DOHH2 (cell line): ENCODE results near the gene RNU11.
"Not testable (repeated sequence)": the region's sequence is repeated elsewhere in the genome, so short reads cannot be mapped to it uniquely, and the experiment has no call there.

Experiments used
- H3F3A ChIP-seq: fragments of 200-600 bp; sonication (generic), shearing (Covaris generic); 2 replicates; pipeline ENCODE4 v1.6.0; 2016; ENCODE audit warnings: antibody characterized with exemption, mild to moderate bottlenecking; ENCODE audit not compliant: control insufficient read depth, insufficient read depth
- H3K27ac ChIP-seq: fragments of 200-600 bp; sonication (generic); 2 replicates; pipeline ENCODE4 v1.5.1; 2014; ENCODE audit warnings: low read depth, mild to moderate bottlenecking, low read length, moderate library complexity
- H3K27me3 ChIP-seq: fragments of 200-600 bp; sonication (generic); 2 replicates; pipeline ENCODE4 v1.6.1; 2014; ENCODE audit warnings: mild to moderate bottlenecking, low read length, mixed read lengths; ENCODE audit not compliant: control insufficient read depth
- H3K36me3 ChIP-seq: fragments of 200-600 bp; sonication (generic); 2 replicates; pipeline ENCODE4 v1.6.1; 2014; ENCODE audit warnings: mild to moderate bottlenecking, low read length, moderate library complexity, mixed read lengths; ENCODE audit not compliant: control insufficient read depth
- H3K4me1 ChIP-seq: fragments of 200-600 bp; sonication (generic); 2 replicates; pipeline ENCODE4 v1.6.1; 2014; ENCODE audit warnings: mild to moderate bottlenecking, low read length, mixed read lengths; ENCODE audit not compliant: control insufficient read depth
- H3K4me2 ChIP-seq: fragments of 200-600 bp; sonication (generic); 2 replicates; pipeline ENCODE4 v1.6.0; 2014; ENCODE audit warnings: mild to moderate bottlenecking, low read length, moderate library complexity
- H3K4me3 ChIP-seq: fragments of 200-600 bp; sonication (generic); 2 replicates; pipeline ENCODE4 v1.5.1; 2014; ENCODE audit warnings: mild to moderate bottlenecking, low read length, mixed read lengths
- H3K79me2 ChIP-seq: fragments of 200-600 bp; sonication (generic); 2 replicates; pipeline ENCODE4 v1.6.1; 2014; ENCODE audit warnings: mild to moderate bottlenecking, low read length, mixed read lengths; ENCODE audit not compliant: control insufficient read depth
- H3K9me2 ChIP-seq: fragments of 200-600 bp; sonication (generic); replicated peaks from 2 replicates; pipeline ENCODE4 v1.6.1; 2014; ENCODE audit warnings: mild to moderate bottlenecking, low read length, mixed read lengths; ENCODE audit not compliant: control insufficient read depth
- H3K9me3 ChIP-seq: fragments of 200-600 bp; sonication (generic); 2 replicates; pipeline ENCODE4 v1.6.1; 2014; ENCODE audit warnings: antibody characterized with exemption, low read length, mixed read lengths; ENCODE audit not compliant: control insufficient read depth, insufficient read depth
- H4K20me1 ChIP-seq: fragments of 200-600 bp; sonication (generic); 2 replicates; pipeline ENCODE4 v1.6.0; 2014; ENCODE audit warnings: low read depth, mild to moderate bottlenecking, antibody characterized with exemption, low read length, moderate library complexity; ENCODE audit not compliant: control insufficient read depth, insufficient read depth
- CTCF ChIP-seq: fragments of 200-600 bp; sonication (generic); IDR thresholded peaks from one replicate; pipeline ENCODE4 v1.5.1; 2014; ENCODE audit warnings: antibody characterized with exemption, mild to moderate bottlenecking, low read depth, low read length; ENCODE audit not compliant: poor library complexity, severe bottlenecking
- EZH2phosphoT487 ChIP-seq: fragments of 200-600 bp; sonication (generic); IDR thresholded peaks from 2 replicates; pipeline ENCODE4 v1.6.1; 2017; ENCODE audit warnings: borderline replicate concordance, mild to moderate bottlenecking, antibody characterized with exemption, low read length, moderate library complexity, mixed read lengths

RNU11 gene

GRCh38 chr1:28680151-28680550 is 31.8 kb downstream of the RNU11 start:
- TF ChIP-seq EZH2phosphoT487 (no peak), CTCF (no peak)

GRCh38 chr1:28682840-28683239 is 34.4 kb downstream of the RNU11 start:
- no peaks in the 10 kb centered on the region for H4K20me1 ChIP-seq
- no peaks in the 10 kb centered on the region for H3K27me3 ChIP-seq
- no peaks in the 10 kb centered on the region for H3F3A ChIP-seq
- TF ChIP-seq EZH2phosphoT487 (no peak), CTCF (no peak)
- H3K9me3 ChIP-seq = no peaks in the 10 kb centered on the region
- no peaks in the 10 kb centered on the region for H3K4me1 ChIP-seq
- no peak overlapping the region for H3K4me2 ChIP-seq
- no peaks in the 10 kb centered on the region for H3K9me2 ChIP-seq
- no peak overlapping the region for H3K27ac ChIP-seq
- no peak overlapping the region for H3K4me3 ChIP-seq
- H3K36me3 ChIP-seq = peaks cover 25% of the 10 kb centered on the region
- peaks cover 22% of the 10 kb centered on the region for H3K79me2 ChIP-seq

More at GRCh38 chr1:28680151-28680550, 31.8 kb downstream of the RNU11 start:
- H3K4me1 ChIP-seq = no peaks in the 10 kb centered on the region
- no peaks in the 10 kb centered on the region for H3K9me2 ChIP-seq
- no peak overlapping the region for H3K4me3 ChIP-seq
- no peaks in the 10 kb centered on the region for H3K9me3 ChIP-seq
- no peaks in the 10 kb centered on the region for H3F3A ChIP-seq
- no peaks in the 10 kb centered on the region for H3K27me3 ChIP-seq
- H4K20me1 ChIP-seq = no peaks in the 10 kb centered on the region
- peaks cover 41% of the 10 kb centered on the region for H3K79me2 ChIP-seq
- H3K36me3 ChIP-seq = peaks cover 17% of the 10 kb centered on the region
- H3K4me2 ChIP-seq = no peak overlapping the region
- no peak overlapping the region for H3K27ac ChIP-seq

- Histone ChIP-seq H3K36me3 (peaks cover 29% of the 10 kb centered on the region), H3K27ac (no peak overlapping the region), H3K79me2 (peaks cover 8% of the 10 kb centered on the region), H3K27me3 (no peaks in the 10 kb centered on the region), H3K4me1 (no peaks in the 10 kb centered on the region), H3K4me2 (no peak overlapping the region), H3K9me2 (no peaks in the 10 kb centered on the region), H3F3A (no peaks in the 10 kb centered on the region), H3K9me3 (no peaks in the 10 kb centered on the region), H4K20me1 (no peaks in the 10 kb centered on the region), H3K4me3 (no peak overlapping the region)
- TF ChIP-seq CTCF (no peak), EZH2phosphoT487 (no peak)
Observed at GRCh38 chr1:28684937-28685336, 36.5 kb downstream of the RNU11 start.

GRCh38 chr1:28691627-28692026 is 43.2 kb downstream of the RNU11 start:
- not testable (repeated sequence) for H3K27ac ChIP-seq, H3K4me2 ChIP-seq, H3K27me3 ChIP-seq, H3K4me3 ChIP-seq, H4K20me1 ChIP-seq, H3K79me2 ChIP-seq, H3K4me1 ChIP-seq, H3K9me2 ChIP-seq, H3K9me3 ChIP-seq, H3F3A ChIP-seq
- H3K36me3 ChIP-seq = peaks cover 36% of the 10 kb centered on the region
